Measurements from ENCODE around the gene KCNC3. TPM values are rescaled to one million over a fixed set of nuclear protein-coding genes. Genes with fewer than 3 reads are reported as not detected.

The KCNC3 gene
- total and polyA plus RNA-seq, 7 donors, result 0.36 to 1.6 (median 0.88) TPM; not detected in 3

- H3K36me3 ChIP-seq, result no peaks in the 10 kb centered on the region
- WGBS, 2 donors, result 71 to 75% methylated on average over 11 of the region's 11 CpGs
- no peak within 1 kb of the TSS for H3K4me3 ChIP-seq
- H3K27ac ChIP-seq, result no peak within 1 kb of the TSS
- intact Hi-C loops (cut with DNase I), result loop anchor here (5.0 to 10.0 kb wide), 2 partner anchors 192 to 359 kb away; partner anchors contain the start of gene CLEC11A
- H3K27me3 ChIP-seq, result no peaks in the 10 kb centered on the region
- H3K4me1 ChIP-seq, result peaks cover 0 to 5% (median 2%) of the 10 kb centered on the region in 4 donors
- TF ChIP-seq, protein P1, sequence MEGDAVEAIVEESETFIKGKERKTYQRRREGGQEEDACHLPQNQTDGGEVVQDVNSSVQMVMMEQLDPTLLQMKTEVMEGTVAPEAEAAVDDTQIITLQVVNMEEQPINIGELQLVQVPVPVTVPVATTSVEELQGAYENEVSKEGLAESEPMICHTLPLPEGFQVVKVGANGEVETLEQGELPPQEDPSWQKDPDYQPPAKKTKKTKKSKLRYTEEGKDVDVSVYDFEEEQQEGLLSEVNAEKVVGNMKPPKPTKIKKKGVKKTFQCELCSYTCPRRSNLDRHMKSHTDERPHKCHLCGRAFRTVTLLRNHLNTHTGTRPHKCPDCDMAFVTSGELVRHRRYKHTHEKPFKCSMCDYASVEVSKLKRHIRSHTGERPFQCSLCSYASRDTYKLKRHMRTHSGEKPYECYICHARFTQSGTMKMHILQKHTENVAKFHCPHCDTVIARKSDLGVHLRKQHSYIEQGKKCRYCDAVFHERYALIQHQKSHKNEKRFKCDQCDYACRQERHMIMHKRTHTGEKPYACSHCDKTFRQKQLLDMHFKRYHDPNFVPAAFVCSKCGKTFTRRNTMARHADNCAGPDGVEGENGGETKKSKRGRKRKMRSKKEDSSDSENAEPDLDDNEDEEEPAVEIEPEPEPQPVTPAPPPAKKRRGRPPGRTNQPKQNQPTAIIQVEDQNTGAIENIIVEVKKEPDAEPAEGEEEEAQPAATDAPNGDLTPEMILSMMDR (IDR thresholded peaks at IDR 0.05), result no peak
- TF ChIP-seq POLR2AphosphoS5 (IDR thresholded peaks at IDR 0.05), result no peak
- no peak for TF ChIP-seq POLR2A (IDR thresholded peaks at IDR 0.05)
- TF ChIP-seq EP300 (IDR thresholded peaks at IDR 0.05), result no peak
- no peak for DNase-seq
- H3K9me3 ChIP-seq, result no peaks in the 10 kb centered on the region
Observed at GRCh38 chr19:50365434-50366306, 36.5 kb upstream of the KCNC3 start, which contains the start of gene NAPSA. TSS of gene NAPSA (minus strand) at chr19:50365639. CDS start at chr19:50365621, 18 bp downstream.

DNA sequence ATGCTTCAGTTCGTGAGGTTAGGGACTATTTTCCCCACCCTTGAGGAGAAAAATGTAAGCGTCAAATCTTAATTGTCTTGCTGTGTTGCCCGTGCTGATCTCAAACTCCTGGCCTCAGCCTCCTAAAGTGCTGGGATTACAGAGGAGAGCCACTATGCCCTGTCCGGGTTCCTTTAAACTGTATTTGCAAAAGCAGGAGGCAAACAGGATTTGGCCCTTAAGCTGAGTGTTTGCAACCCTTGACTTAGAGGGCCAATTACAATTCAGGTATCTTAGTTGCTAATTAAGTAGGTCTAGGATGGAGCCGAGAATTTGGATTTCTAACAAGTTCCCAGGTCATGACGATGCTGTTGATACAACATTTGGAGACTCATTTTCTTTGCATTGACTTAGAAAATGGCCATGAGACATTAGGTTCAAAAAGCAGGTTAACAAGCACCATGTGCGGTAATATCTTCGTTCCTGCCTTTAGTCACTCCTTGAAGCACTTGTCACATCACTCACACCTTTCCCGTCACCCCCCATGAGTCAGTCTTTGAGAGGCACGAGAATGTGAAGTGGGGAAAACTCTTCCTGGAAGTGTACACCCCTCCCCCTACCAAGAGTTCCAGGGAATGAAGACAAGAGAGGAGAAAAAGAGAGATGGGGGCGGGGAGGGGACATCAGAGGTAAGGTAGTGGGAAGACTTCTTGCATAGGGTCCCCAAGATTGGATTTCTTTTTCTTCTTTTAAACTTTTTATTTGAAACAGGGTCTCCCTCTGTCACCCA is 33.7 kb upstream of the KCNC3 start:
- Histone ChIP-seq H3K4me3 (no peak overlapping the region), H3K9me3 (no peaks in the 10 kb centered on the region), H3K36me3 (no peaks in the 10 kb centered on the region), H3K4me1 (peaks cover 0 to 12% (median 3%) of the 10 kb centered on the region in 4 donors), H3K27me3 (no peaks in the 10 kb centered on the region), H3K27ac (no peak overlapping the region)
- intact Hi-C loops (cut with DNase I), result loop anchor here (10.0 kb wide), 1 partner anchor 362 kb away; the partner anchor contains the start of gene CLEC11A
- DNase-seq, result no peak
- 77 to 81% methylated on average over 11 of the region's 11 CpGs for WGBS, 2 donors
- TF ChIP-seq, protein P1 (IDR thresholded peaks at IDR 0.05), result no peak
- TF ChIP-seq POLR2AphosphoS5 (IDR thresholded peaks at IDR 0.05) (no peak), EP300 (IDR thresholded peaks at IDR 0.05) (no peak), POLR2A (IDR thresholded peaks at IDR 0.05) (no peak)

- Histone ChIP-seq H3K9me3 (no peaks in the 10 kb centered on the region), H3K4me3 (no peak overlapping the region), H3K36me3 (no peaks in the 10 kb centered on the region), H3K27ac (no peak overlapping the region), H3K4me1 (peaks cover 0 to 15% (median 10%) of the 10 kb centered on the region in 4 donors), H3K27me3 (no peaks in the 10 kb centered on the region)
- 92 to 94% methylated on average over 7 of the region's 7 CpGs for WGBS, 2 donors
- DNase-seq, result no peak
- TF ChIP-seq, protein P1 (IDR thresholded peaks at IDR 0.05), result no peak
- TF ChIP-seq EP300 (IDR thresholded peaks at IDR 0.05), result no peak
- TF ChIP-seq POLR2A (IDR thresholded peaks at IDR 0.05), result no peak
- TF ChIP-seq POLR2AphosphoS5 (IDR thresholded peaks at IDR 0.05), result no peak
- intact Hi-C loops (cut with DNase I), result loop anchor here (10.0 kb wide), 1 partner anchor 363 kb away; the partner anchor contains the start of gene CLEC11A
Observed at GRCh38 chr19:50362030-50362412, 32.8 kb upstream of the KCNC3 start.

- H3K36me3 ChIP-seq, result no peaks in the 10 kb centered on the region
- intact Hi-C loops (cut with DNase I), result loop anchor here (10.0 kb wide), 1 partner anchor 363 kb away; the partner anchor contains the start of gene CLEC11A
- TF ChIP-seq POLR2AphosphoS5 (IDR thresholded peaks at IDR 0.05) (no peak), POLR2A (IDR thresholded peaks at IDR 0.05) (no peak), EP300 (IDR thresholded peaks at IDR 0.05) (no peak)
- TF ChIP-seq, protein P1 (IDR thresholded peaks at IDR 0.05), result no peak
- no peak for DNase-seq
- no peak overlapping the region for H3K27ac ChIP-seq
- no peaks in the 10 kb centered on the region for H3K9me3 ChIP-seq
- WGBS, 2 donors, result 90 to 93% methylated on average over 7 of the region's 7 CpGs
- H3K4me3 ChIP-seq, result no peak overlapping the region
- no peaks in the 10 kb centered on the region for H3K27me3 ChIP-seq
- peaks cover 0 to 15% (median 10%) of the 10 kb centered on the region in 4 donors for H3K4me1 ChIP-seq
Observed at GRCh38 chr19:50361290-50362029, 32.3 kb upstream of the KCNC3 start.
